Activated T-cell treated with anti-CD3 and anti-CD28 coated beads, Interleukin-2, amount 50 U/mL, for 72 hours (primary cell): Measurements from ENCODE around the gene PTCD1. TPM values are rescaled to one million over a fixed set of nuclear protein-coding genes. Genes with fewer than 3 reads are reported as not detected.

ENCODE experiments used
- ATAC-seq, 2 donors: fragments of 150-1000 bp; cut with Tn5 transposase; replicated peaks in 1 of 2; 2 replicates each; pipeline ENCODE4 v1.10.0; 2021; ENCODE audit warnings: moderate library complexity in 2 of 2, mild to moderate bottlenecking in 1 of 2
- DNase-seq, 2 donors: peaks; one replicate each; pipeline ENCODE4 v3.0.0; 2021 to 2022; ENCODE audit warnings: mixed read lengths in 1 of 2
- H3K27ac Mint-ChIP-seq: one replicate; pipeline ENCODE4 v1.8.0; 2022; ENCODE audit warnings: mild to moderate bottlenecking, moderate library complexity, mixed read lengths
- H3K27me3 Mint-ChIP-seq: one replicate; pipeline ENCODE4 v1.8.0; 2022; ENCODE audit warnings: low read depth, mixed read lengths
- H3K36me3 Mint-ChIP-seq, 2 donors: one replicate each; pipeline ENCODE4 v1.8.0; 2022; ENCODE audit warnings: mixed read lengths in 2 of 2, mild to moderate bottlenecking in 1 of 2; ENCODE audit not compliant: insufficient read depth in 2 of 2
- H3K4me1 Mint-ChIP-seq: one replicate; pipeline ENCODE4 v1.8.0; 2022; ENCODE audit warnings: low read depth, mixed read lengths
- H3K4me3 Mint-ChIP-seq, 2 donors: one replicate each; pipeline ENCODE4 v1.8.0; 2022; ENCODE audit warnings: mild to moderate bottlenecking in 2 of 2, mixed read lengths in 2 of 2, moderate library complexity in 2 of 2
- H3K9me3 Mint-ChIP-seq, 2 donors: one replicate each; pipeline ENCODE4 v1.8.0; 2022; ENCODE audit warnings: mixed read lengths in 2 of 2
- total RNA-seq, 2 donors: library from RNA; stranded (reverse); gene quantifications; one replicate each; pipeline ENCODE4 v1.2.3, GENCODE V29; 2022

Gene PTCD1
- total RNA-seq, 2 donors from 2014 or later = 6.1 to 8.9 TPM

- Mint-ChIP-seq H3K36me3 (peaks cover 4 to 21% of the 10 kb centered on the region in 2 donors), H3K4me1 (peaks cover 38% of the 10 kb centered on the region), H3K9me3 (no peaks in the 10 kb centered on the region), H3K27me3 (no peaks in the 10 kb centered on the region), H3K4me3 (no peak overlapping the region), H3K27ac (peak overlapping the region; percentile 64)
- ATAC-seq (peak; percentile 52 to 55), DNase-seq (peak in 1 of 2 donors; percentile 36)
These were observed 20.5 kb upstream of the PTCD1 start for GRCh38 chr7:99459087-99459486.

GRCh38 chr7:99457650-99458493 is 19.3 kb upstream of the PTCD1 start:
- Mint-ChIP-seq H3K27ac (no peak overlapping the region), H3K4me3 (no peak overlapping the region), H3K4me1 (peaks cover 30% of the 10 kb centered on the region), H3K27me3 (no peaks in the 10 kb centered on the region), H3K9me3 (no peaks in the 10 kb centered on the region), H3K36me3 (peaks cover 2 to 14% of the 10 kb centered on the region in 2 donors)
- no peak for DNase-seq
- ATAC-seq = no peak

- ATAC-seq (no peak), DNase-seq (no peak)
- no peak overlapping the region for H3K4me3 Mint-ChIP-seq
- H3K9me3 Mint-ChIP-seq = no peaks in the 10 kb centered on the region
- H3K27ac Mint-ChIP-seq = no peak overlapping the region
- peaks cover 1 to 13% of the 10 kb centered on the region in 2 donors for H3K36me3 Mint-ChIP-seq
- H3K4me1 Mint-ChIP-seq = peaks cover 24% of the 10 kb centered on the region
- H3K27me3 Mint-ChIP-seq = no peaks in the 10 kb centered on the region
These were observed 18.6 kb upstream of the PTCD1 start for GRCh38 chr7:99457050-99457649.

- H3K4me1 Mint-ChIP-seq = peaks cover 24% of the 10 kb centered on the region
- no peaks in the 10 kb centered on the region for H3K27me3 Mint-ChIP-seq
- no peak overlapping the region for H3K27ac Mint-ChIP-seq
- ATAC-seq (no peak), DNase-seq (no peak)
- H3K36me3 Mint-ChIP-seq = peaks cover 1 to 13% of the 10 kb centered on the region in 2 donors
- no peak overlapping the region for H3K4me3 Mint-ChIP-seq
- H3K9me3 Mint-ChIP-seq = no peaks in the 10 kb centered on the region
These were observed 17.7 kb upstream of the PTCD1 start for GRCh38 chr7:99456288-99456687.

DNA sequence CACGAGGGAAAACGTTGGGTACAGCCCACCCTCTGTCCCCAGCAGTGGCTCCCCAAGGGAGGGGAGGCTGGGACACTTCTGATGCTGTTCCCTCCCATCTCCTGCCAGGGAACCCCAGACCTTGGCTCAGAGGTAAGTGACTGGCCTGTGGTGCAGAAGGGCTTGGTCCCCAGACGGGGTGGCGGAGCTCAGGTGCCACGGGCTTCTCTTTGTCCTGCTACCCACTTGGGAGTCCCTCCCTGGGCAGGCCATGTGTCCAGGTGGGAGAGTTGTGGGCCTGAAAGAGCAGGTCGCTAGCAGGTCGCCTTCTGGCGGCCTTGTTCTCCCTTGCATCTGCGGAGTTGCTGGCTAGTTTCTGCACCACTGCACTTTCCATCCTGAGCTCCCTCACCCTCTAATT is 17.3 kb upstream of the PTCD1 start:
- Mint-ChIP-seq H3K27ac (no peak overlapping the region), H3K27me3 (no peaks in the 10 kb centered on the region), H3K4me1 (peaks cover 23% of the 10 kb centered on the region), H3K4me3 (no peak overlapping the region), H3K9me3 (no peaks in the 10 kb centered on the region), H3K36me3 (peaks cover 1 to 16% of the 10 kb centered on the region in 2 donors)
- ATAC-seq (no peak), DNase-seq (no peak)

DNA sequence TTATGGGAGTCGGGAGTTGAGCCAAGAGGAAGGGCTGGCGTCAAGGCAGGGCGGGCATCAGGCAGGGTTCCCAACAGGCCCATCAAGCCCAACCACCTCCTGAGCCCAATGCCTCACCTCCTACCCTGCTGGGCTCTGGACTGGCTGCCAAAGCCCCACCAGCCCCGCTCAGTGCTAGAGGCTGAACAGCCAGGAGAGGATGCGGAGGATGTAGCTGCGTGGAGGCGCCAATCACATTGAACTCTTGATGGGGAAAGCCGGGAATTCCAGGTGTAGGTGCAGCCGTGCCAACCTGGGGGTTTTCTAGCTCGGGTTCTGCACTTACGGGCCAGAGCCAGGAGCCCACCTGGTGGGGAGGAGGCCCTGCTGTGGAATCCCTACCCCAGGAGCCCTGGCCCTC is 14.5 kb upstream of the PTCD1 start:
- H3K9me3 Mint-ChIP-seq = no peaks in the 10 kb centered on the region
- no peak for ATAC-seq
- no peak for DNase-seq
- no peak overlapping the region for H3K4me3 Mint-ChIP-seq
- H3K27ac Mint-ChIP-seq = no peak overlapping the region
- H3K36me3 Mint-ChIP-seq = peaks cover 1 to 19% of the 10 kb centered on the region in 2 donors
- no peaks in the 10 kb centered on the region for H3K4me1 Mint-ChIP-seq
- no peaks in the 10 kb centered on the region for H3K27me3 Mint-ChIP-seq

- no peaks in the 10 kb centered on the region for H3K4me1 Mint-ChIP-seq
- no peaks in the 10 kb centered on the region for H3K9me3 Mint-ChIP-seq
- no peaks in the 10 kb centered on the region for H3K27me3 Mint-ChIP-seq
- H3K36me3 Mint-ChIP-seq = peaks cover 1 to 22% of the 10 kb centered on the region in 2 donors
- H3K4me3 Mint-ChIP-seq = no peak overlapping the region
- DNase-seq (no peak), ATAC-seq (no peak)
- H3K27ac Mint-ChIP-seq = no peak overlapping the region
These were observed 13.9 kb upstream of the PTCD1 start for GRCh38 chr7:99452541-99452940.

DNA sequence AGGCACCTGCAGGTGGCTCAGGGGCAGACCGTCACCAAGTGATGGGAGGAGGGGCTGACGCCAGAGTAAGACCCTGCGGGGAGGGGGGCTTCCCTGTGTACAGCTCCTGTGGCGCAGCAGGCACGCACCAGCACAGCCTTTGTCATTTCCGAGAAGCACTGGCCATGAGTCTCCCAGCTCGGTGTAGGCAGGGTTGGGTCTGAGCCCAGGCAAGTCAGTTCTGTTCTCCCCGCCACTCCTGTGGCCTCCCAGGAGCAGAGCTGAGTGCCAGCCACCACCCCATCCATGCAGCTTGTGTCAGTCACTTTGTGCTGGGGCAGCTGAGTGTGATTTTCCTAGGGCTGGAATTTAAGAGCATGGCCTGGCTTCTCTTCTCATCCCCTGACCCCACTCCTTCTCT is 13.3 kb upstream of the PTCD1 start:
- no peaks in the 10 kb centered on the region for H3K9me3 Mint-ChIP-seq
- no peak overlapping the region for H3K27ac Mint-ChIP-seq
- ATAC-seq (no peak), DNase-seq (no peak)
- no peak overlapping the region for H3K4me3 Mint-ChIP-seq
- no peaks in the 10 kb centered on the region for H3K27me3 Mint-ChIP-seq
- no peaks in the 10 kb centered on the region for H3K4me1 Mint-ChIP-seq
- H3K36me3 Mint-ChIP-seq = peaks cover 1 to 18% of the 10 kb centered on the region in 2 donors

DNA sequence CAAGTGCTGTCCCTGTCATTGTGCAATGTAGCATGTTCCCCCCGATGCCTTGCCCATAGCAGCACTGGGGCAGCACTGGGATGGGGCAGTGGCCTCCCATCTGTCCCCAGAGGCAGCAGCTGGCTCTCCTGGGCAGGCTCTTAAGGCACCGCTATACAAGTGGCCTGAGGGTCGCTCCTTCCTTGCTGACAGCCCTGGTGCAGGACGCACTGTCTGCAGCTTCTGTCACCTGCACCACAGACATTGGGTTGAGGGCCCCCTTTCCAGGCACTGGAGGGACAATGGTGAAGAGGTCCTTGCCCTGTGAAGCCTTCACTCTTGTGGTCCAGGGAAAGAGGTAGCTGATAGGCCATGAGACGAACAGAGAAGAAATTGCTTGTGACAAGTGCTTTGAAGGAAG is 10.7 kb upstream of the PTCD1 start:
- no peaks in the 10 kb centered on the region for H3K9me3 Mint-ChIP-seq
- no peak for ATAC-seq
- DNase-seq = no peak
- H3K27ac Mint-ChIP-seq = no peak overlapping the region
- H3K27me3 Mint-ChIP-seq = no peaks in the 10 kb centered on the region
- no peak overlapping the region for H3K4me3 Mint-ChIP-seq
- no peaks in the 10 kb centered on the region for H3K4me1 Mint-ChIP-seq
- peaks cover 1 to 29% of the 10 kb centered on the region in 2 donors for H3K36me3 Mint-ChIP-seq

- no peak for ATAC-seq
- no peaks in the 10 kb centered on the region for H3K27me3 Mint-ChIP-seq
These were observed 10.3 kb upstream of the PTCD1 start for GRCh38 chr7:99448855-99449254.

GRCh38 chr7:99447943-99448342 is 9.3 kb upstream of the PTCD1 start:
- no peak overlapping the region for H3K4me3 Mint-ChIP-seq
- DNase-seq (no peak), ATAC-seq (no peak)
- H3K27me3 Mint-ChIP-seq = no peaks in the 10 kb centered on the region
- H3K27ac Mint-ChIP-seq = no peak overlapping the region
- peaks cover 5% of the 10 kb centered on the region for H3K4me1 Mint-ChIP-seq
- peaks cover 2 to 35% of the 10 kb centered on the region in 2 donors for H3K36me3 Mint-ChIP-seq
- no peaks in the 10 kb centered on the region for H3K9me3 Mint-ChIP-seq

More at GRCh38 chr7:99448855-99449254, 10.3 kb upstream of the PTCD1 start:
- Mint-ChIP-seq H3K9me3 (no peaks in the 10 kb centered on the region), H3K4me1 (no peaks in the 10 kb centered on the region), H3K4me3 (no peak overlapping the region), H3K36me3 (peaks cover 3 to 31% of the 10 kb centered on the region in 2 donors), H3K27ac (no peak overlapping the region)
- DNase-seq = no peak

GRCh38 chr7:99446096-99446495 is 7.5 kb upstream of the PTCD1 start:
- DNase-seq = no peak
- no peak overlapping the region for H3K27ac Mint-ChIP-seq
- no peaks in the 10 kb centered on the region for H3K9me3 Mint-ChIP-seq
- H3K4me1 Mint-ChIP-seq = peaks cover 12% of the 10 kb centered on the region
- H3K36me3 Mint-ChIP-seq = peaks cover 2 to 35% of the 10 kb centered on the region in 2 donors
- no peak overlapping the region for H3K4me3 Mint-ChIP-seq
- ATAC-seq = no peak
- H3K27me3 Mint-ChIP-seq = no peaks in the 10 kb centered on the region

GRCh38 chr7:99440195-99440594 is 1.6 kb upstream of the PTCD1 start:
- DNase-seq (no peak), ATAC-seq (no peak)
- H3K27me3 Mint-ChIP-seq = no peaks in the 10 kb centered on the region
- H3K27ac Mint-ChIP-seq = peak overlapping the region; percentile 99
- peaks cover 8 to 22% of the 10 kb centered on the region in 2 donors for H3K36me3 Mint-ChIP-seq
- H3K4me3 Mint-ChIP-seq = peak overlapping the region; percentile 95 to 98
- H3K9me3 Mint-ChIP-seq = no peaks in the 10 kb centered on the region
- H3K4me1 Mint-ChIP-seq = peaks cover 43% of the 10 kb centered on the region
